Natural killer cell (primary cell): ENCODE data around the gene SLC35D1. TPM values are rescaled to one million over a fixed set of nuclear protein-coding genes. Genes with fewer than 3 reads are reported as not detected.
"Not testable (repeated sequence)": the region's sequence is repeated elsewhere in the genome, so short reads cannot be mapped to it uniquely, and the experiment has no call there.

ENCODE experiments used
- ATAC-seq, 3 donors: fragments of 150-1000 bp in 2 of 3; fragments of 200-7000 bp in 1 of 3; cut with Tn5 transposase; 1 replicate in 1 of 3; 2 replicates in 2 of 3; pipeline ENCODE4 v1.10.0; 2021; ENCODE audit warnings: mild to moderate bottlenecking in 2 of 3, moderate library complexity in 2 of 3
- DNase-seq, 2 donors: peaks; one replicate each; pipeline versions ENCODE4 v3.0.0 to v3.0.0-alpha.2; 2013 to 2021; ENCODE audit warnings: mixed read lengths in 1 of 2
- H3K27ac ChIP-seq: one replicate; pipeline ENCODE4 v1.5.1; 2013; ENCODE audit warnings: mild to moderate bottlenecking, low read length
- H3K27me3 ChIP-seq: one replicate; pipeline ENCODE4 v1.6.1; 2013; ENCODE audit warnings: low read length; ENCODE audit not compliant: control insufficient read depth, insufficient read depth
- H3K36me3 ChIP-seq: one replicate; pipeline ENCODE4 v1.6.1; 2013; ENCODE audit warnings: low read length; ENCODE audit not compliant: control insufficient read depth, insufficient read depth
- H3K4me1 ChIP-seq: one replicate; pipeline ENCODE4 v1.6.1; 2013; ENCODE audit warnings: low read length; ENCODE audit not compliant: control insufficient read depth, insufficient read depth
- H3K4me3 ChIP-seq: one replicate; pipeline ENCODE4 v1.5.1; 2013; ENCODE audit warnings: low read length
- H3K9me3 ChIP-seq: one replicate; pipeline ENCODE4 v1.6.1; 2013; ENCODE audit warnings: low read length; ENCODE audit not compliant: control insufficient read depth, insufficient read depth
- H3K27ac Mint-ChIP-seq, 2 donors: one replicate each; pipeline ENCODE4 v1.8.0; 2022; ENCODE audit warnings: mild to moderate bottlenecking in 2 of 2, mixed read lengths in 2 of 2, moderate library complexity in 1 of 2
- H3K27me3 Mint-ChIP-seq, 2 donors: one replicate each; pipeline ENCODE4 v1.8.0; 2022; ENCODE audit warnings: low read depth in 2 of 2, mixed read lengths in 2 of 2
- H3K36me3 Mint-ChIP-seq: one replicate; pipeline ENCODE4 v1.8.0; 2022; ENCODE audit warnings: mixed read lengths
- H3K4me1 Mint-ChIP-seq, 2 donors: one replicate each; pipeline ENCODE4 v1.8.0; 2022; ENCODE audit warnings: mixed read lengths in 2 of 2
- H3K4me3 Mint-ChIP-seq: one replicate; pipeline ENCODE4 v1.8.0; 2022; ENCODE audit warnings: mild to moderate bottlenecking, moderate library complexity, mixed read lengths
- H3K9me3 Mint-ChIP-seq, 2 donors: one replicate each; pipeline ENCODE4 v1.8.0; 2022; ENCODE audit warnings: mixed read lengths in 2 of 2
- CTCF ChIP-seq: fragments of 200-600 bp; IDR thresholded peaks from one replicate; pipeline ENCODE4 v1.8.0; 2022; ENCODE audit warnings: antibody characterized with exemption
- whole genome bisulfite sequencing: methylation state at CpG from one replicate; pipeline ENCODE4 v1.1.7; 2013; ENCODE audit warnings: missing lambda C conversion rate; ENCODE audit not compliant: insufficient coverage; 5-methylcytosine and 5-hydroxymethylcytosine counted together
- intact Hi-C: fragments of 100-400 bp; cut with micrococcal nuclease; formaldehyde crosslinking; loops from one replicate; pipeline ENCODE4 v1.14.2; 2022
- total RNA-seq, 4 donors: library from RNA; stranded (reverse); fragments of 120-200 nt in 1 of 4; gene quantifications; one replicate each; pipeline versions ENCODE4 v1.2.3 to v1.2.4, GENCODE V29; 2013 to 2022

SLC35D1 gene
- total RNA-seq, 3 donors from 2014 or later (not counting 1 experiment from before 2014, with no cell fraction given) = 12.9 to 17.0 (median 16.1) TPM

GRCh38 chr1:67072749-67073148, 18.8 kb upstream of the SLC35D1 start:
- DNase-seq (no peak), ATAC-seq (no peak)
- Histone ChIP-seq H3K27me3 (no peaks in the 10 kb centered on the region), H3K4me3 (no peak overlapping the region), H3K4me1 (no peaks in the 10 kb centered on the region), H3K9me3 (peaks cover 6% of the 10 kb centered on the region), H3K27ac (no peak overlapping the region), H3K36me3 (no peaks in the 10 kb centered on the region)
- TF ChIP-seq CTCF = no peak
- no peaks in the 10 kb centered on the region for H3K4me1 Mint-ChIP-seq
- H3K27me3 Mint-ChIP-seq = peaks cover 9 to 12% of the 10 kb centered on the region in 2 donors
- peaks cover 8% of the 10 kb centered on the region for H3K36me3 Mint-ChIP-seq
- H3K9me3 Mint-ChIP-seq = peaks cover 3 to 4% of the 10 kb centered on the region in 2 donors
- H3K27ac Mint-ChIP-seq = no peak overlapping the region
- no CpG with 5 or more reads among the region's 1 CpG for WGBS
- intact Hi-C loops = no loop called here
- no peak overlapping the region for H3K4me3 Mint-ChIP-seq

GRCh38 chr1:67067655-67068054, 13.7 kb upstream of the SLC35D1 start:
- DNase-seq, H3K4me1 ChIP-seq, H3K27ac ChIP-seq, H3K27me3 ChIP-seq, H3K36me3 ChIP-seq, H3K4me3 ChIP-seq, H3K27ac Mint-ChIP-seq, H3K4me3 Mint-ChIP-seq, intact Hi-C loops, H3K4me1 Mint-ChIP-seq, H3K9me3 Mint-ChIP-seq, H3K36me3 Mint-ChIP-seq, ATAC-seq: not testable (repeated sequence)
- peaks cover 10 to 16% of the 10 kb centered on the region in 2 donors for H3K27me3 Mint-ChIP-seq
- peaks cover 10% of the 10 kb centered on the region for H3K9me3 ChIP-seq
- WGBS = 61% methylated on average over 3 of the region's 3 CpGs

- DNase-seq (no peak), ATAC-seq (no peak)
- intact Hi-C loops = no loop called here
- Histone ChIP-seq H3K4me3 (no peak overlapping the region), H3K27me3 (peaks cover 4% of the 10 kb centered on the region), H3K9me3 (peaks cover 1% of the 10 kb centered on the region), H3K4me1 (no peaks in the 10 kb centered on the region), H3K36me3 (no peaks in the 10 kb centered on the region), H3K27ac (no peak overlapping the region)
- Mint-ChIP-seq H3K36me3 (no peaks in the 10 kb centered on the region), H3K4me3 (no peak overlapping the region), H3K9me3 (no peaks in the 10 kb centered on the region), H3K4me1 (no peaks in the 10 kb centered on the region), H3K27me3 (peaks cover 11 to 14% of the 10 kb centered on the region in 2 donors), H3K27ac (no peak overlapping the region)
- no CpG with 5 or more reads among the region's 1 CpG for WGBS
- no peak for TF ChIP-seq CTCF
Measured at GRCh38 chr1:67062412-67062811, 8.5 kb upstream of the SLC35D1 start.

- no peak for ATAC-seq
- no peaks in the 10 kb centered on the region for H3K36me3 ChIP-seq
- intact Hi-C loops = no loop called here
- no peaks in the 10 kb centered on the region for H3K4me1 Mint-ChIP-seq
- no peak for DNase-seq
- no peaks in the 10 kb centered on the region for H3K9me3 ChIP-seq
- H3K36me3 Mint-ChIP-seq = no peaks in the 10 kb centered on the region
- peaks cover 8 to 11% of the 10 kb centered on the region in 2 donors for H3K27me3 Mint-ChIP-seq
- no peak overlapping the region for H3K4me3 ChIP-seq
- WGBS = 95% methylated on average over 2 of the region's 2 CpGs
- H3K27ac Mint-ChIP-seq = no peak overlapping the region
- no peaks in the 10 kb centered on the region for H3K9me3 Mint-ChIP-seq
- no peaks in the 10 kb centered on the region for H3K4me1 ChIP-seq
- no peak overlapping the region for H3K4me3 Mint-ChIP-seq
- H3K27ac ChIP-seq = no peak overlapping the region
- peaks cover 4% of the 10 kb centered on the region for H3K27me3 ChIP-seq
- no peak for TF ChIP-seq CTCF
Measured at GRCh38 chr1:67061266-67061665, 7.3 kb upstream of the SLC35D1 start.
